Naive thymus-derived CD8-positive, alpha-beta T cell (primary cell): Measurements from ENCODE around the gene CYB5D1. TPM values are rescaled to one million over a fixed set of nuclear protein-coding genes. Genes with fewer than 3 reads are reported as not detected.
A peak's percentile ranks its signal among the peaks of the same experiment; 100 is the strongest.

Source experiments
- ATAC-seq, 2 donors: fragments of 150-1000 bp; cut with Tn5 transposase in 1 of 2; sonication (Bioruptor Pico), chemical (Tn5 transposase) in 1 of 2; 1 replicate in 1 of 2; 2 replicates in 1 of 2; pipeline ENCODE4 v1.10.0; 2021; ENCODE audit warnings: mild to moderate bottlenecking in 2 of 2, moderate library complexity in 2 of 2
- POLR2A ChIA-PET: fragments of 350-600 bp; sonication (Branson Sonifier 250); formaldehyde crosslinking; loops from one replicate; lab custom pipeline; 2021; ENCODE audit warnings: antibody characterized with exemption; lab: Charles Lee
- DNase-seq, 10 donors: peaks; one replicate each; pipeline versions ENCODE4 v3.0.0 to v3.0.0-alpha.2; 2020 to 2022
- H3K27ac Mint-ChIP-seq, 10 donors: one replicate each; pipeline ENCODE4 v1.8.0; 2020 to 2022; ENCODE audit warnings: mild to moderate bottlenecking in 10 of 10, mixed read lengths in 10 of 10, moderate library complexity in 4 of 10, inconsistent platforms in 1 of 10
- H3K27me3 Mint-ChIP-seq, 5 donors: one replicate each; pipeline ENCODE4 v1.8.0; 2021 to 2022; ENCODE audit warnings: mixed read lengths in 5 of 5
- H3K36me3 Mint-ChIP-seq, 3 donors: one replicate each; pipeline ENCODE4 v1.8.0; 2020 to 2022; ENCODE audit warnings: mixed read lengths in 3 of 3, mild to moderate bottlenecking in 2 of 3, inconsistent platforms in 1 of 3
- H3K4me1 Mint-ChIP-seq, 4 donors: one replicate each; pipeline ENCODE4 v1.8.0; 2021 to 2022; ENCODE audit warnings: mixed read lengths in 4 of 4
- H3K4me3 Mint-ChIP-seq, 10 donors: one replicate each; pipeline ENCODE4 v1.8.0; 2020 to 2022; ENCODE audit warnings: mild to moderate bottlenecking in 10 of 10, mixed read lengths in 10 of 10, moderate library complexity in 6 of 10, inconsistent platforms in 1 of 10
- H3K9me3 Mint-ChIP-seq, 9 donors: one replicate each; pipeline ENCODE4 v1.8.0; 2020 to 2022; ENCODE audit warnings: mixed read lengths in 9 of 9, mild to moderate bottlenecking in 3 of 9, inconsistent platforms in 1 of 9, moderate library complexity in 1 of 9
- polyA plus RNA-seq, 3 donors: library from polyadenylated mRNA; unstranded; fragments of 300-500 nt; fragmentation: Illumina TruSeq; gene quantifications; one replicate each; pipeline ENCODE4 v1.2.3, GENCODE V29; 2021
- total RNA-seq, 8 experiments: library from RNA in 2 of 8; stranded (reverse) in 2 of 8; gene quantifications; one replicate each; pipeline ENCODE4 v1.2.3 and lab custom pipeline; 2021 to 2026

CYB5D1 gene
- total and polyA plus RNA-seq, 5 experiments from 2014 or later = 3.5 to 9.8 (median 6.0) TPM

DNA sequence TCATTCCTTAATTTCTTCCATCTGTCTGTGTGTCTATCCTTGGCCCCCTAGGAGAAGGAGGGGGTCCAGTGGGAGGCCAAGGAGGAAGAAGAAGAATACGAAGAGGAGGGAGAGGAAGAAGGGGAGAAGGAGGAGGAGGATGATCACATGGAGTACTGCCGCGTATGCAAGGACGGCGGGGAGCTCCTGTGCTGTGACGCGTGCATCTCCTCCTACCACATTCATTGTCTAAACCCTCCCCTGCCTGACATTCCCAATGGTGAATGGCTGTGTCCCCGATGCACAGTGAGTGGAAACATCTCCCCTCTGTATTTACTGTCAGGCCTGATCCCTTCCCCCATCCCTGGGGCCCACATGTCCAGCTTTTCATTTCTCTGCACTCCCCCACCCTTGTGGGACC is 37.1 kb downstream of the CYB5D1 start:
- H3K27ac Mint-ChIP-seq = peak overlapping the region in 6 of 10 donors; percentile 14 to 68 (median 34)
- POLR2A ChIA-PET = no interaction called here
- no peak overlapping the region for H3K4me3 Mint-ChIP-seq
- no peaks in the 10 kb centered on the region for H3K9me3 Mint-ChIP-seq
- peaks cover 12 to 97% (median 26%) of the 10 kb centered on the region in 3 donors for H3K36me3 Mint-ChIP-seq
- H3K4me1 Mint-ChIP-seq = peaks cover 6 to 27% (median 21%) of the 10 kb centered on the region in 4 donors
- no peaks in the 10 kb centered on the region for H3K27me3 Mint-ChIP-seq
- DNase-seq (no peak), ATAC-seq (no peak)

DNA sequence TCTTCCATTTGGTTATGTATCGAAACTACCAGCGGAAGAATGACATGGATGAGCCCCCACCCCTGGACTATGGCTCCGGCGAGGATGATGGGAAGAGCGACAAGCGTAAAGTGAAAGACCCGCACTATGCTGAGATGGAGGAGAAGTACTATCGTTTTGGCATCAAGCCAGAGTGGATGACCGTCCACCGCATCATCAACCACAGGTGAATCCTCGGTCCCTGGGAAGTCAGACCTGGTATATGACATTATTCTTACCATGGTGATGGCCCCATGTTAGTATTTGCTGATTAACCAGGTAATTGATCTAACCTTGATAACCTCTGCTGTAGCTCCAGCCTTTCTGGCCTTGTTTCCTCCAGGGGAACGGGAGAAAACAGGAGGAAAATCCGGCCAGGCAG is 39.3 kb downstream of the CYB5D1 start:
- no peak for DNase-seq
- H3K27me3 Mint-ChIP-seq = no peaks in the 10 kb centered on the region
- H3K4me1 Mint-ChIP-seq = peaks cover 2 to 20% (median 14%) of the 10 kb centered on the region in 4 donors
- POLR2A ChIA-PET = interaction anchor here (1.6 kb wide), 1 partner anchor 14 kb away, joined by 3 read pairs; no protein-coding TSS in a partner anchor
- ATAC-seq = no peak
- H3K4me3 Mint-ChIP-seq = no peak overlapping the region
- H3K36me3 Mint-ChIP-seq = peaks cover 12 to 97% (median 28%) of the 10 kb centered on the region in 3 donors
- H3K27ac Mint-ChIP-seq = peak overlapping the region in 6 of 10 donors; percentile 6 to 78 (median 60)
- no peaks in the 10 kb centered on the region for H3K9me3 Mint-ChIP-seq

DNA sequence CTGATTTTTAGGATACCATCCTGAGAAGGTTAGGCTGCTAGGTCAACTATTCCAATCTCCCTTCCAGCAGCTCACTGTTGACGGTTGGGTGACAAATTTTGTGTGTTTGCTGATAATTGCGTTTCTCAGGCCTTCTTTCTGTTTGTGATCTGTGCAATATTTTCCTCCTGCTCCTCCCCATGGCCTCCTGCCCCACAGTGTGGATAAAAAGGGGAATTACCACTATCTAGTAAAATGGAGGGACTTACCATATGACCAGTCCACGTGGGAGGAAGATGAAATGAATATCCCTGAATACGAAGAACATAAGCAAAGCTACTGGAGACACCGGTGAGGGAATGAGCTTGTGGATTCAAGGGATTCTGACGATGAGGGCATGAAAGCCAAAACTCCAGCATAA is 40.0 kb downstream of the CYB5D1 start:
- Mint-ChIP-seq H3K36me3 (peaks cover 12 to 99% (median 28%) of the 10 kb centered on the region in 3 donors), H3K9me3 (no peaks in the 10 kb centered on the region), H3K4me1 (peaks cover 2 to 20% (median 14%) of the 10 kb centered on the region in 4 donors), H3K27ac (peak overlapping the region; percentile 4 to 88 (median 60)), H3K4me3 (no peak overlapping the region), H3K27me3 (no peaks in the 10 kb centered on the region)
- ATAC-seq = peak in 1 of 2 donors; percentile 62
- POLR2A ChIA-PET = interaction anchor here (0.6 to 1.6 kb wide), 3 partner anchors 14 to 35 kb away, joined by 3 to 6 read pairs (median 4); no protein-coding TSS in a partner anchor
- DNase-seq = peak in 1 of 10 donors; percentile 26

DNA sequence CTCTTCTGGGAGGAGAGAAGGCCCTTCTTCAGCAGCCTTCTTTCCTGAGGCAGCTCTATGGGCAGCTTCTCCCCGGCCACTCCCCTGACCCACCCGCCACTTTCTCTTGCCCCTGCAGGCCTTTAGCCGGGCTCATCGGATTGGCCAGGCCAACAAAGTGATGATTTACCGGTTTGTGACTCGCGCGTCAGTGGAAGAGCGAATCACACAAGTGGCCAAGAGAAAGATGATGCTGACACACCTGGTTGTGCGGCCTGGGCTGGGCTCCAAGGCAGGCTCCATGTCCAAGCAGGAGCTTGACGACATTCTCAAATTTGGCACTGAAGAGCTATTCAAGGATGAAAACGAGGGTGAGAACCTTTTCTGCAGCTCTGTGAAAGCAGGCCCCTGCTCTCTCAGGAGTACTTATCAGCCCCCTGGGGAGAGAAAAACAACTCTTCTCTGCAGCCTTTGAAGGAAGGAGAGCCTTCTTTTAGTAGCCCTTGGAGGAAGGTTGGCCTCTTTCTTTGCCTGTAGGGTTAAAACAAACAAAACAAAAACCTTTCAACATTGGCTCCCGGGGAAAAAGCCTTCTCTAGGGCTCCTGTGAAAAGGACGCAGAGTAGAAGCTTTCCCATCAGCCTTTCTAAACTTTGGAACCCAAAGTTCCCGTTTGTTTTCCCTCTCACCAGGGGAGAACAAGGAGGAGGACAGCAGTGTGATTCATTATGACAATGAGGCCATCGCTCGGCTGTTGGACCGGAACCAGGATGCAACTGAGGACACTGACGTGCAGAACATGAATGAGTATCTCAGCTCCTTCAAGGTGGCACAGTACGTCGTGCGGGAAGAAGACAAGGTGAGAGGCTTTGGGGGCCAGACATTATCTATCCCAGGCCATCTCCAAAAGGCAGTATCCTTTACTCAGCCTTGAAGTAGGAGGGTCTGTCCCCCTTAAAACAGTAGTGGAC is 45.6 kb downstream of the CYB5D1 start:
- H3K27me3 Mint-ChIP-seq = no peaks in the 10 kb centered on the region
- H3K9me3 Mint-ChIP-seq = no peaks in the 10 kb centered on the region
- no peak for ATAC-seq
- no peak for DNase-seq
- POLR2A ChIA-PET = interaction anchor here (0.5 to 1.0 kb wide), 3 partner anchors 10 to 129 kb away, joined by 3 read pairs; no protein-coding TSS in a partner anchor
- H3K36me3 Mint-ChIP-seq = peaks cover 11 to 99% (median 37%) of the 10 kb centered on the region in 3 donors
- no peak overlapping the region for H3K4me3 Mint-ChIP-seq
- peaks cover 0 to 5% (median 1%) of the 10 kb centered on the region in 4 donors for H3K4me1 Mint-ChIP-seq
- peak overlapping the region in 4 of 10 donors; percentile 48 to 91 (median 70) for H3K27ac Mint-ChIP-seq

DNA sequence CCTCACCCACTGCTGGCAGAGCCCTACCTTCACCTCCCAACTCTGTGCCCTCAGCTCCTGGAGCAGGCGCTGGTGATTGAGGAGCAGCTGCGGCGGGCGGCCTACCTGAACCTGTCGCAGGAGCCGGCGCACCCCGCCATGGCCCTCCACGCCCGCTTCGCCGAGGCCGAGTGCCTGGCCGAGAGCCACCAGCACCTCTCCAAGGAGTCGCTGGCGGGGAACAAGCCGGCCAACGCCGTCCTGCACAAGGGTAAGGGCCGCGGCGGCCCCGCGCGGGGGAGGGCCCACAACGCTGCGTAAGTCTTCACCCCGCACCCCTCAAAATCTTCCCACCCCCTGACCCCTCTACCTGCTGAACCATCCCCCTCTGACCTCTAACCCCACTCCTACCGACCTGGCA is 51.3 kb downstream of the CYB5D1 start:
- no peak for ATAC-seq

DNA sequence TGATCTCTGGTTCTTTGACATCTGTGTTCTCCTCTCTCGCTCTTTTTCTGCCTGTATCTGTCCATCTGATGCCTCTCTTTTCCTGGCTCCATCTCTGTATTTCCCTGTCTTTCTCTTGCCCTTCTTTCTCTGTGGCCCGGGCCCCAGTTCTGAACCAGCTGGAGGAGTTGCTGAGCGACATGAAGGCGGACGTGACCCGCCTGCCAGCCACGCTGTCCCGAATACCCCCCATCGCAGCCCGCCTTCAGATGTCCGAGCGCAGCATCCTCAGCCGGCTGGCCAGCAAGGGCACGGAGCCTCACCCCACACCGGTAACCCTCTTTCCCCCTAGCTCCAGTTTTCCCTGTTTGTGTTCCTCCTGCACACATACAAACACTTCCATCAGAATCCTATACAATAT is 52.5 kb downstream of the CYB5D1 start:
- H3K27me3 Mint-ChIP-seq = no peaks in the 10 kb centered on the region
- H3K4me1 Mint-ChIP-seq = peaks cover 15 to 25% (median 22%) of the 10 kb centered on the region in 4 donors
- peaks cover 0 to 68% (median 18%) of the 10 kb centered on the region in 3 donors for H3K36me3 Mint-ChIP-seq
- DNase-seq (no peak), ATAC-seq (no peak)
- H3K27ac Mint-ChIP-seq = peak overlapping the region in 6 of 10 donors; percentile 2 to 86 (median 76)
- H3K4me3 Mint-ChIP-seq = no peak overlapping the region
- no peaks in the 10 kb centered on the region for H3K9me3 Mint-ChIP-seq
- POLR2A ChIA-PET = interaction anchor here (0.8 kb wide), 1 partner anchor 80 kb away, joined by 4 read pairs; no protein-coding TSS in a partner anchor

More for the DNA sequence above, 51.3 kb downstream of the CYB5D1 start:
- Mint-ChIP-seq H3K27me3 (no peaks in the 10 kb centered on the region), H3K4me3 (no peak overlapping the region), H3K27ac (no peak overlapping the region), H3K36me3 (peaks cover 7 to 80% (median 26%) of the 10 kb centered on the region in 3 donors), H3K9me3 (no peaks in the 10 kb centered on the region), H3K4me1 (peaks cover 8 to 17% (median 15%) of the 10 kb centered on the region in 4 donors)
- DNase-seq = no peak
- POLR2A ChIA-PET = no interaction called here

DNA sequence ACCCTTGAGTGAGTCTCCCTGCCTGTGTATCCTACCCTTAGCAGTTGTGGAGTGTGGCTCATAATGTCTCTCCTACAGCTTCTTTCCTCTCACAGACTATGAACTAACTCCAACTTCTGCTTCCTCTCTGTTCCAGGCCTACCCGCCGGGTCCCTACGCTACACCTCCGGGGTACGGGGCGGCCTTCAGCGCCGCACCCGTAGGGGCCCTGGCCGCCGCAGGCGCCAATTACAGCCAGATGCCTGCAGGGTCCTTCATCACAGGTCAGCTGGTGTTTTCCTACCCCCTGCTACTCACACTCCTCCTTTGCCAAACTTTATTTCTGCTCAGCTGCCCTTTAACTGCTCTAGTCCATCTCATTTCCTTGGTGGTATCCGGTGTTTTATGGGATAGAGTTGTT is 52.9 kb downstream of the CYB5D1 start:
- Mint-ChIP-seq H3K27ac (peak overlapping the region in 7 of 10 donors; percentile 2 to 81 (median 55)), H3K27me3 (no peaks in the 10 kb centered on the region), H3K9me3 (no peaks in the 10 kb centered on the region), H3K4me3 (no peak overlapping the region), H3K4me1 (peaks cover 20 to 29% (median 26%) of the 10 kb centered on the region in 4 donors), H3K36me3 (peaks cover 0 to 63% (median 16%) of the 10 kb centered on the region in 3 donors)
- POLR2A ChIA-PET = interaction anchor here (0.8 kb wide), 1 partner anchor 80 kb away, joined by 4 read pairs; no protein-coding TSS in a partner anchor
- ATAC-seq (no peak), DNase-seq (no peak)

DNA sequence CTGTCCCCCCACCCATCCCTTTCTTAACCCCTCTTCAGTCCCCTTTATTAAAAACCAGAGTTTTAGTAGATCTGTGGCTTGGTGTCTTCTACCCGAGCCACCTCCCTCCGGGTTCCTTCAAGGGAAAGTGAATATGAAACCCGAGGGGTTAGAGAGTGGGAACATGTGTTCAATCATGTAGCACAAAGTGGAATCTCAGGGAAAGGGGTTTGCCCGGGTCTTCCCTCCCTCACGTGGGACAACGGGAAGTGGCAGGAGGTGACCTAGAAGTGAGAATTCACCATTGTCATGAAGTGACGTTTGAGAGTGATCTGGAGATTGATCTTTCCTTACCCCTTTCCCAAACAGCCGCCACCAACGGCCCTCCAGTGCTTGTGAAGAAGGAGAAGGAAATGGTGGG is 53.3 kb downstream of the CYB5D1 start:
- Mint-ChIP-seq H3K4me1 (peaks cover 20 to 32% (median 26%) of the 10 kb centered on the region in 4 donors), H3K36me3 (peaks cover 0 to 59% (median 16%) of the 10 kb centered on the region in 3 donors), H3K27ac (peak overlapping the region in 2 of 10 donors; percentile 4 to 37), H3K27me3 (no peaks in the 10 kb centered on the region), H3K9me3 (no peaks in the 10 kb centered on the region), H3K4me3 (no peak overlapping the region)
- POLR2A ChIA-PET = interaction anchor here (1.2 to 1.8 kb wide), 2 partner anchors 13 to 54 kb away, joined by 4 to 6 read pairs; partner anchors contain the start of genes CYB5D1 and NAA38
- DNase-seq = no peak
- ATAC-seq = no peak

Other genes starting within 250 kb of the CYB5D1 start
- 10 to 100 TPM; 36.6 to 39.0 TPM for gene FXR2, start 243.1 kb upstream of the CYB5D1 start, total RNA-seq
- gene FXR2, start 243.1 kb upstream of the CYB5D1 start, polyA plus RNA-seq = 10 to 100 TPM; 11.8 to 17.8 (median 12.4) TPM
- gene SAT2, start 230.2 kb upstream of the CYB5D1 start, total RNA-seq = 10 to 100 TPM; 74.8 to 76.6 TPM
- 10 to 100 TPM; 38.5 to 40.0 (median 39.4) TPM for gene SAT2, start 230.2 kb upstream of the CYB5D1 start, polyA plus RNA-seq
- not detected for gene SHBG, start 227.9 kb upstream of the CYB5D1 start, total RNA-seq
- gene SHBG, start 227.9 kb upstream of the CYB5D1 start, polyA plus RNA-seq = not detected
- gene ATP1B2, start 207.1 kb upstream of the CYB5D1 start, total RNA-seq = under 1 TPM; 0.36 to 0.96 TPM
- under 1 TPM in 2 of 3 donors, not detected in 1; 0.17 to 0.57 TPM for gene ATP1B2, start 207.1 kb upstream of the CYB5D1 start, polyA plus RNA-seq
- gene TP53, start 170.5 kb upstream of the CYB5D1 start, total RNA-seq = 100 to 1,000 TPM; 113 to 116 TPM
- 10 to 100 TPM; 21.7 to 33.0 (median 28.0) TPM for gene TP53, start 170.5 kb upstream of the CYB5D1 start, polyA plus RNA-seq
- gene WRAP53, start 169.5 kb upstream of the CYB5D1 start, total RNA-seq = 10 to 100 TPM in 1 of 2 experiments, 1 to 10 TPM in 1; 9.8 to 11.6 TPM
- 10 to 100 TPM; 10.5 to 14.1 (median 13.9) TPM for gene WRAP53, start 169.5 kb upstream of the CYB5D1 start, polyA plus RNA-seq
- gene EFNB3, start 152.8 kb upstream of the CYB5D1 start, total RNA-seq = not detected
- gene EFNB3, start 152.8 kb upstream of the CYB5D1 start, polyA plus RNA-seq = not detected
- gene DNAH2, start 140.3 kb upstream of the CYB5D1 start, total RNA-seq = not detected
- not detected for gene DNAH2, start 140.3 kb upstream of the CYB5D1 start, polyA plus RNA-seq
- 100 to 1,000 TPM; 113 TPM for gene KDM6B, start 23.8 kb upstream of the CYB5D1 start, total RNA-seq
- 1 to 10 TPM in 2 of 3 donors, under 1 TPM in 1; 0.28 to 1.2 (median 1.0) TPM for gene KDM6B, start 23.8 kb upstream of the CYB5D1 start, polyA plus RNA-seq
- gene TMEM88, start 2.9 kb upstream of the CYB5D1 start, total RNA-seq = 1 to 10 TPM; 6.9 to 7.2 TPM
- not detected for gene TMEM88, start 2.9 kb upstream of the CYB5D1 start, polyA plus RNA-seq
- 10 to 100 TPM; 16.0 to 24.1 TPM for gene NAA38, start 444 bp upstream of the CYB5D1 start, total RNA-seq
- gene NAA38, start 444 bp upstream of the CYB5D1 start, polyA plus RNA-seq = 100 to 1,000 TPM; 125 to 169 (median 152) TPM
- 100 to 1,000 TPM; 277 to 281 TPM for gene CHD3, start 30.8 kb downstream of the CYB5D1 start, total RNA-seq
- 10 to 100 TPM in 2 of 3 donors, 1 to 10 TPM in 1; 4.3 to 29.2 (median 15.5) TPM for gene CHD3, start 30.8 kb downstream of the CYB5D1 start, polyA plus RNA-seq
- 1 to 10 TPM; 7.8 to 9.4 TPM for gene RNF227, start 58.3 kb downstream of the CYB5D1 start, total RNA-seq
- 1 to 10 TPM in 2 of 3 donors, under 1 TPM in 1; 0.65 to 4.8 (median 2.4) TPM for gene RNF227, start 58.3 kb downstream of the CYB5D1 start, polyA plus RNA-seq
- 10 to 100 TPM; 16.1 to 19.4 TPM for gene KCNAB3, start 71.9 kb downstream of the CYB5D1 start, total RNA-seq
- under 1 TPM in 2 of 3 donors, not detected in 1; 0.44 to 0.80 TPM for gene KCNAB3, start 71.9 kb downstream of the CYB5D1 start, polyA plus RNA-seq
- gene TRAPPC1, start 73.9 kb downstream of the CYB5D1 start, total RNA-seq = 100 to 1,000 TPM in 1 of 2 experiments, 10 to 100 TPM in 1; 93.4 to 120 TPM
- gene TRAPPC1, start 73.9 kb downstream of the CYB5D1 start, polyA plus RNA-seq = 100 to 1,000 TPM; 199 to 219 (median 205) TPM
- gene CNTROB, start 74.2 kb downstream of the CYB5D1 start, total RNA-seq = 10 to 100 TPM; 35.2 to 43.0 TPM
- 10 to 100 TPM in 2 of 3 donors, 1 to 10 TPM in 1; 7.6 to 18.5 (median 12.4) TPM for gene CNTROB, start 74.2 kb downstream of the CYB5D1 start, polyA plus RNA-seq
- not detected for gene GUCY2D, start 144.6 kb downstream of the CYB5D1 start, total RNA-seq
- under 1 TPM in 1 of 3 donors, not detected in 2; 0.17 TPM for gene GUCY2D, start 144.6 kb downstream of the CYB5D1 start, polyA plus RNA-seq
- not detected for gene ALOX15B, start 181.1 kb downstream of the CYB5D1 start, total RNA-seq
- not detected for gene ALOX15B, start 181.1 kb downstream of the CYB5D1 start, polyA plus RNA-seq
- gene ALOX12B, start 229.7 kb downstream of the CYB5D1 start, total RNA-seq = 1 to 10 TPM in 1 of 2 experiments, under 1 TPM in 1; 0.80 to 1.5 TPM
- 1 to 10 TPM in 2 of 3 donors, under 1 TPM in 1; 0.82 to 2.3 (median 1.7) TPM for gene ALOX12B, start 229.7 kb downstream of the CYB5D1 start, polyA plus RNA-seq